ENCODE measurements around the gene LRBA.

- TF ChIP-seq ATF1 (CRISPR knock-in tag; IDR thresholded peaks at IDR 0.05) (no peak), CTCF (IDR thresholded peaks at IDR 0.05) (peak; percentile 47; the same call in 1 of the 2 replicates), ATF3 (CRISPR knock-in tag; conservative IDR thresholded peaks at IDR 0.05) (no peak), ZBTB21 (CRISPR knock-in tag; IDR thresholded peaks at IDR 0.05; ENCODE audit: borderline replicate concordance) (no peak), SP1 (CRISPR knock-in tag; conservative IDR thresholded peaks at IDR 0.05) (no peak), MAX (CRISPR knock-in tag; IDR thresholded peaks at IDR 0.05) (no peak), USF1 (CRISPR knock-in tag; IDR thresholded peaks at IDR 0.05) (no peak), HMGXB4 (CRISPR knock-in tag; IDR thresholded peaks at IDR 0.05) (no peak), ATF6 (CRISPR knock-in tag; IDR thresholded peaks at IDR 0.05) (no peak)
Measured at GRCh38 chr4:150297861-150298474, 717.1 kb downstream of the LRBA start.
